Endodermal cell (in vitro differentiated cells): ENCODE data around the gene PIEZO2. TPM values are rescaled to one million over a fixed set of nuclear protein-coding genes. Genes with fewer than 3 reads are reported as not detected.

Experiments used
- DNase-seq: peaks from one replicate; pipeline ENCODE4 v3.0.0-alpha.2; 2017
- H3K27ac ChIP-seq: 2 replicates; pipeline ENCODE4 v1.5.1; 2013; ENCODE audit warnings: mild to moderate bottlenecking, low read depth, low read length, moderate library complexity
- H3K27me3 ChIP-seq: 2 replicates; pipeline ENCODE4 v1.6.1; 2013; ENCODE audit warnings: mild to moderate bottlenecking, low read length, moderate library complexity; ENCODE audit not compliant: insufficient read depth, control insufficient read depth, poor library complexity, severe bottlenecking
- H3K36me3 ChIP-seq: 2 replicates; pipeline ENCODE4 v1.7.0; 2013; ENCODE audit warnings: mild to moderate bottlenecking, low read length, moderate library complexity; ENCODE audit not compliant: control insufficient read depth, insufficient read depth
- H3K4me1 ChIP-seq: one replicate; pipeline ENCODE4 v1.7.0; 2013; ENCODE audit warnings: low read length; ENCODE audit not compliant: control insufficient read depth, insufficient read depth
- H3K4me3 ChIP-seq: 2 replicates; pipeline ENCODE4 v1.5.1; 2013; ENCODE audit warnings: mild to moderate bottlenecking, low read length, moderate library complexity
- H3K9ac ChIP-seq: 2 replicates; pipeline ENCODE4 v1.6.1; 2013; ENCODE audit warnings: mild to moderate bottlenecking, low read length, moderate library complexity; ENCODE audit not compliant: poor library complexity, severe bottlenecking; ENCODE audit errors: extremely low read depth
- H3K9me3 ChIP-seq: 2 replicates; pipeline ENCODE4 v1.6.1; 2013; ENCODE audit warnings: mild to moderate bottlenecking, low read length, moderate library complexity; ENCODE audit not compliant: control insufficient read depth
- H3K27ac Mint-ChIP-seq: 2 replicates; pipeline ENCODE4 v1.8.0; 2020; ENCODE audit warnings: mixed read lengths
- H3K27me3 Mint-ChIP-seq: 2 replicates; pipeline ENCODE4 v1.8.0; 2021; ENCODE audit warnings: mild to moderate bottlenecking, mixed read lengths; ENCODE audit not compliant: insufficient read depth
- H3K36me3 Mint-ChIP-seq: 2 replicates; pipeline ENCODE4 v1.8.0; 2020; ENCODE audit warnings: low read depth, mixed read lengths
- H3K4me1 Mint-ChIP-seq: 2 replicates; pipeline ENCODE4 v1.8.0; 2020; ENCODE audit warnings: mixed read lengths
- H3K4me3 Mint-ChIP-seq: 2 replicates; pipeline ENCODE4 v1.8.0; 2020; ENCODE audit warnings: mild to moderate bottlenecking, moderate library complexity, mixed read lengths
- H3K9me3 Mint-ChIP-seq: 2 replicates; pipeline ENCODE4 v1.8.0; 2020; ENCODE audit warnings: mild to moderate bottlenecking, mixed read lengths
- CTCF ChIP-seq: fragments of 200-600 bp; sonication (generic); conservative IDR thresholded peaks from 2 replicates; pipeline ENCODE4 v1.5.0; 2021; ENCODE audit warnings: antibody characterized with exemption, mild to moderate bottlenecking
- WGBS, 2 experiments: methylation state at CpG; one replicate each; pipeline versions ENCODE4 v1.1.5 to v1.1.7; 2013; ENCODE audit warnings: missing lambda C conversion rate in 2 of 2, mixed read lengths in 1 of 2; ENCODE audit not compliant: insufficient coverage in 1 of 2, insufficient read length in 1 of 2; 5-methylcytosine and 5-hydroxymethylcytosine counted together
- total RNA-seq, 2 donors: library from RNA; stranded (reverse); fragmentation: NEBNext Ultra II Directional in 1 of 2; extraction: Animal tissue kit (Norgen Biotek cat#: 25700) in 1 of 2; gene quantifications; 2 replicates in 1 of 2; 3 replicates in 1 of 2; pipeline ENCODE4 v1.2.1, GENCODE V29; 2021

PIEZO2 gene
- total RNA-seq, 2 donors from 2014 or later = 7.3 to 12.1 TPM

GRCh38 chr18:10826400-10826799, 323.0 kb downstream of the PIEZO2 start:
- no peak overlapping the region for H3K27ac Mint-ChIP-seq
- no peak overlapping the region for H3K4me3 Mint-ChIP-seq
- Histone ChIP-seq H3K4me3 (no peak overlapping the region), H3K9me3 (no peaks in the 10 kb centered on the region), H3K36me3 (no peaks in the 10 kb centered on the region), H3K27me3 (no peaks in the 10 kb centered on the region), H3K27ac (no peak overlapping the region), H3K9ac (no peak overlapping the region), H3K4me1 (no peaks in the 10 kb centered on the region)
- H3K27me3 Mint-ChIP-seq = no peaks in the 10 kb centered on the region
- no peak for TF ChIP-seq CTCF
- peaks cover 6% of the 10 kb centered on the region for H3K4me1 Mint-ChIP-seq
- H3K36me3 Mint-ChIP-seq = no peaks in the 10 kb centered on the region
- DNase-seq = no peak
- peaks cover 13% of the 10 kb centered on the region for H3K9me3 Mint-ChIP-seq
- WGBS, 2 experiments = 94 to 100% methylated on average over 2 of the region's 2 CpGs

DNA sequence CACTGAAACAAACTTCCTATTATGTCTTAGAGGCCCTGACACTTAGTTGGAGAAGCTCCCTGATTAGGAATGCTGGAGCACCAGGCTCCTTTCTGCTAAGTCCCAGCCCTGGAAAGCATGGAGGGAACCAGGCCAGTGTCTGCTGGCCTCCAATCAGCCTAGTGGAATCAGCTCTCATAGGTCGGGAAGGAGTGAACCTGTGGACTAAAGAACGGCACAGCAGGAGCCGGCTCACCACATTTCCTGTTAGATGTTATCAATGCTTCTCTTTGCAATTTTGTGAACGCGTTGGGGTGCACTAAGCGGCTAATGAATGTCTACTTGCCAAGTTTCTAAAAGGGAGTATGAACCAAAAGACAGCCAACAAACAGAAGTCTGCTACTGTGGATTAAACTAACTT, 326.9 kb downstream of the PIEZO2 start:
- DNase-seq = peak; percentile 62
- Mint-ChIP-seq H3K4me1 (peaks cover 6% of the 10 kb centered on the region), H3K4me3 (no peak overlapping the region), H3K9me3 (peaks cover 14% of the 10 kb centered on the region), H3K36me3 (no peaks in the 10 kb centered on the region), H3K27me3 (no peaks in the 10 kb centered on the region), H3K27ac (no peak overlapping the region)
- Histone ChIP-seq H3K27ac (no peak overlapping the region), H3K9ac (no peak overlapping the region), H3K4me1 (no peaks in the 10 kb centered on the region), H3K27me3 (no peaks in the 10 kb centered on the region), H3K36me3 (no peaks in the 10 kb centered on the region), H3K4me3 (no peak overlapping the region), H3K9me3 (peaks cover 9% of the 10 kb centered on the region)
- WGBS, 2 experiments = 28 to 64% methylated on average over 6 of the region's 6 CpGs
- TF ChIP-seq CTCF = no peak

DNA sequence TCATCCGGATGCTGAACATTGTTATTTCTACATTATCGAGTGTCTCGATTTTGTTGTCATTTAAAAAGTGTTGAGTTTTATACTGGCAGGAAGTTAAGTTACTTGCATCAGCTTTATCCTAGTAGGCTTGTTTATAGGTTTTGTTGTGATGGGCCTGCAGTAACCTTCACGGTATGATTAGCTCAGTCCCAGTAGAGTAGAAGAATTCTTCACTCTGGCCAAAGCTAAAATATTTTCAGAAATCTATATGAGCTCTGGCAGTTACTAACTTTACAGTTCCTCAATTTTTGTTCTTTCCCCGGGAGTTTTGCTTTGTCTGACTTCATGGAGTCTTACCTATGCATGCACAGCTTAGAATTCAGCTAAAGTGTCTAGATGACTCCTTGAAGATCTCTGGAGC, 328.7 kb downstream of the PIEZO2 start:
- H3K9me3 Mint-ChIP-seq = peaks cover 9% of the 10 kb centered on the region
- Histone ChIP-seq H3K4me1 (no peaks in the 10 kb centered on the region), H3K9me3 (peaks cover 9% of the 10 kb centered on the region)

More for the DNA sequence above, 328.7 kb downstream of the PIEZO2 start:
- H3K36me3 Mint-ChIP-seq = no peaks in the 10 kb centered on the region
- H3K27ac Mint-ChIP-seq = no peak overlapping the region
- H3K27ac ChIP-seq = no peak overlapping the region
- WGBS, 2 experiments = 96 to 98% methylated on average over 4 to 5 of the region's 5 CpGs
- H3K36me3 ChIP-seq = no peaks in the 10 kb centered on the region
- peaks cover 6% of the 10 kb centered on the region for H3K4me1 Mint-ChIP-seq
- no peaks in the 10 kb centered on the region for H3K27me3 ChIP-seq
- H3K27me3 Mint-ChIP-seq = no peaks in the 10 kb centered on the region
- H3K4me3 ChIP-seq = no peak overlapping the region
- no peak for DNase-seq
- no peak overlapping the region for H3K9ac ChIP-seq
- TF ChIP-seq CTCF = no peak
- no peak overlapping the region for H3K4me3 Mint-ChIP-seq
